GM20000 (cell line): ENCODE results near the gene HIPK2.

Source experiments
- DNase-seq: peaks from one replicate; pipeline ENCODE4 v3.0.0; 2012; ENCODE audit warnings: low spot score
- CTCF ChIP-seq: IDR thresholded peaks from 2 replicates; pipeline ENCODE4 v1.5.1; 2012; ENCODE audit warnings: mild to moderate bottlenecking, control low read depth; ENCODE audit errors: extremely low read depth, missing control alignments

HIPK2 gene

GRCh38 chr7:139820089-139820488 lies 42.3 kb upstream of the HIPK2 start:
- DNase-seq, result no peak
- TF ChIP-seq CTCF, result no peak

- no peak for TF ChIP-seq CTCF
- no peak for DNase-seq
These were observed 39.5 kb upstream of the HIPK2 start for GRCh38 chr7:139817249-139817648.

GRCh38 chr7:139813689-139814088 lies 35.9 kb upstream of the HIPK2 start:
- no peak for DNase-seq
- TF ChIP-seq CTCF, result no peak

- no peak for TF ChIP-seq CTCF
- DNase-seq, result no peak
These were observed 35.4 kb upstream of the HIPK2 start for GRCh38 chr7:139813151-139813550.

GRCh38 chr7:139811066-139811465 lies 33.3 kb upstream of the HIPK2 start:
- TF ChIP-seq CTCF, result no peak
- DNase-seq, result no peak

GRCh38 chr7:139808846-139809442 lies 31.1 kb upstream of the HIPK2 start:
- no peak for TF ChIP-seq CTCF
- no peak for DNase-seq

GRCh38 chr7:139808427-139808826 lies 30.6 kb upstream of the HIPK2 start:
- no peak for TF ChIP-seq CTCF
- no peak for DNase-seq
